Vagina (tissue), 2 donors: ENCODE results near the gene ATP5ME.

Experiments
- POLR2A ChIP-seq, 2 donors: fragments of 450-650 bp; IDR thresholded peaks; one replicate each; pipeline ENCODE4 v1.6.1; 2017; ENCODE audit warnings: antibody characterized with exemption in 2 of 2, mild to moderate bottlenecking in 2 of 2, moderate library complexity in 2 of 2
- TF ChIP-seq, protein P1 (sequence below), 3 experiments: fragments of 450-650 bp in 2 of 3; fragments of 200-600 bp in 1 of 3; sonication (generic) in 1 of 3; IDR thresholded peaks; one replicate each; pipeline ENCODE4 v1.5.1; 2017 to 2019; ENCODE audit warnings: antibody characterized with exemption in 3 of 3, mild to moderate bottlenecking in 2 of 3, moderate library complexity in 2 of 3

DNA sequence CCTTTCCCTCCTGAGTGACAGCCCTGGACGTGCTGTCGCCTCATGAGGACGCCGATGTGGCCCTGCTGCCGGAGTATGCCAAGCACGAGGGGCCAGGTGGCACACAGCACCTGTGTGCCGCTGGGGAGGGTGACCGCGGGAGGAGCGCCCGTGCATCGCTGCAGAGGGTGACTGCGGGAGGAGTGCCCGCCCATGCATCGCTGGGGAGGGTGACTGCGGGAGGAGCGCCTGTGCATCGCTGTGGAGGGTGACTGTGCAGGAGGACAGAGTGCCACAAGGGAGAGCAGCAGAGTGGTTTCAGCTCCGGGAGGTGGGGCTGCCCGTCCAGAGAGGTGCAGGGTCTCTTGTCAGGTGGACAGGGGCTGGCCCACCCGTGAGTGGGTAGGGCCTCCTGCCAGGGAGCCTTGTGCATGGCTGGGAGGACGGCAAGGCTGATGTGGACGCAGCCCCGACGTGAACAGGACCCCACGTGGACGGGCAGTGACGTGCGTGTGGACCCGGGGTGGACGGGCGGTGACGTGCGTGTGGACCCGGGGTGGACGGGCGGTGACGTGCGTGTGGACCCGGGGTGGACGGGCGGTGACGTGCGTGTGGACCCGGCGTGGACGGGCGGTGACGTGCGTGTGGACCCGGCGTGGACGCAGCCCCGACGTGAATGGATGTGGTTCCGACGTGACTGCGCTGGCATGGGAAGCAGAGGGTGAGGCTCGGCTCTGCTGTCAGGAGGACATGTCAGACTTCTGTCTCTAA is 46.2 kb upstream of the ATP5ME start:
- TF ChIP-seq, protein P1, sequence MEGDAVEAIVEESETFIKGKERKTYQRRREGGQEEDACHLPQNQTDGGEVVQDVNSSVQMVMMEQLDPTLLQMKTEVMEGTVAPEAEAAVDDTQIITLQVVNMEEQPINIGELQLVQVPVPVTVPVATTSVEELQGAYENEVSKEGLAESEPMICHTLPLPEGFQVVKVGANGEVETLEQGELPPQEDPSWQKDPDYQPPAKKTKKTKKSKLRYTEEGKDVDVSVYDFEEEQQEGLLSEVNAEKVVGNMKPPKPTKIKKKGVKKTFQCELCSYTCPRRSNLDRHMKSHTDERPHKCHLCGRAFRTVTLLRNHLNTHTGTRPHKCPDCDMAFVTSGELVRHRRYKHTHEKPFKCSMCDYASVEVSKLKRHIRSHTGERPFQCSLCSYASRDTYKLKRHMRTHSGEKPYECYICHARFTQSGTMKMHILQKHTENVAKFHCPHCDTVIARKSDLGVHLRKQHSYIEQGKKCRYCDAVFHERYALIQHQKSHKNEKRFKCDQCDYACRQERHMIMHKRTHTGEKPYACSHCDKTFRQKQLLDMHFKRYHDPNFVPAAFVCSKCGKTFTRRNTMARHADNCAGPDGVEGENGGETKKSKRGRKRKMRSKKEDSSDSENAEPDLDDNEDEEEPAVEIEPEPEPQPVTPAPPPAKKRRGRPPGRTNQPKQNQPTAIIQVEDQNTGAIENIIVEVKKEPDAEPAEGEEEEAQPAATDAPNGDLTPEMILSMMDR (IDR thresholded peaks at IDR 0.05): no peak
- TF ChIP-seq POLR2A (IDR thresholded peaks at IDR 0.05): no peak
